ENCODE measurements around the gene TYRP1. TPM values are rescaled to one million over a fixed set of nuclear protein-coding genes. Genes with fewer than 3 reads are reported as not detected.

The TYRP1 gene
- total and polyA plus RNA-seq, 12 donors: 0.11 to 0.12 TPM; not detected in 10

- intact Hi-C loops (cut with DNase I): no loop called here
Measured at GRCh38 chr9:12705738-12706391, 12.7 kb downstream of the TYRP1 start.

GRCh38 chr9:12708562-12709298 is 15.5 kb downstream of the TYRP1 start:
- intact Hi-C loops (cut with DNase I): no loop called here
- H3K27me3 ChIP-seq: no peaks in the 10 kb centered on the region
- no peaks in the 10 kb centered on the region for H3K9me3 ChIP-seq (replicated peaks in 1 of 3)
- WGBS, 4 donors: 59 to 79% (median 74%) methylated on average over 5 of the region's 5 CpGs
- H3K36me3 ChIP-seq (replicated peaks in 1 of 2): no peaks in the 10 kb centered on the region
- no peak overlapping the region for H3K4me3 ChIP-seq
- H3K4me1 ChIP-seq (replicated peaks in 1 of 2): peaks cover 0 to 3% of the 10 kb centered on the region in 2 donors
- DNase-seq: no peak
- no peak for TF ChIP-seq POLR2A (IDR thresholded peaks at IDR 0.05)
- no peak for TF ChIP-seq CTCF (IDR thresholded peaks at IDR 0.05)
- no peak overlapping the region for H3K27ac ChIP-seq

More at GRCh38 chr9:12705738-12706391, 12.7 kb downstream of the TYRP1 start:
- no peak for DNase-seq
- H3K36me3 ChIP-seq (replicated peaks in 1 of 2): no peaks in the 10 kb centered on the region
- H3K4me1 ChIP-seq (replicated peaks in 1 of 2): peaks cover 0 to 3% of the 10 kb centered on the region in 2 donors
- 54 to 70% (median 63%) methylated on average over 1 of the region's 1 CpG for WGBS, 4 donors
- no peaks in the 10 kb centered on the region for H3K27me3 ChIP-seq
- H3K4me3 ChIP-seq: no peak overlapping the region
- no peak for TF ChIP-seq CTCF (IDR thresholded peaks at IDR 0.05)
- H3K9me3 ChIP-seq (replicated peaks in 1 of 3): no peaks in the 10 kb centered on the region
- no peak overlapping the region for H3K27ac ChIP-seq

GRCh38 chr9:12712532-12712931 is 19.3 kb downstream of the TYRP1 start:
- Histone ChIP-seq H3K4me3 (no peak overlapping the region), H3K27me3 (no peaks in the 10 kb centered on the region), H3K27ac (no peak overlapping the region), H3K36me3 (replicated peaks in 1 of 2) (no peaks in the 10 kb centered on the region), H3K9me3 (replicated peaks in 1 of 3) (no peaks in the 10 kb centered on the region), H3K4me1 (replicated peaks in 1 of 2) (peaks cover 0 to 3% of the 10 kb centered on the region in 2 donors)
- intact Hi-C loops (cut with DNase I): no loop called here
- DNase-seq: no peak
- 88 to 96% (median 90%) methylated on average over 2 of the region's 2 CpGs for WGBS, 4 donors
- TF ChIP-seq CTCF (IDR thresholded peaks at IDR 0.05): no peak
- TF ChIP-seq POLR2A (IDR thresholded peaks at IDR 0.05): no peak

- TF ChIP-seq POLR2A (IDR thresholded peaks at IDR 0.05) (no peak), CTCF (IDR thresholded peaks at IDR 0.05) (no peak)
- H3K9me3 ChIP-seq (replicated peaks in 1 of 3): no peaks in the 10 kb centered on the region
- no peak overlapping the region for H3K27ac ChIP-seq
- DNase-seq: no peak
- no peaks in the 10 kb centered on the region for H3K36me3 ChIP-seq (replicated peaks in 1 of 2)
- intact Hi-C loops (cut with DNase I): no loop called here
- H3K4me1 ChIP-seq (replicated peaks in 1 of 2): no peaks in the 10 kb centered on the region
- no peak overlapping the region for H3K4me3 ChIP-seq
- H3K27me3 ChIP-seq: no peaks in the 10 kb centered on the region
- WGBS, 4 donors: 83 to 91% (median 85%) methylated on average over 3 of the region's 3 CpGs
Measured at GRCh38 chr9:12715268-12715667, 22.1 kb downstream of the TYRP1 start.
